HG02588 (cell line): ENCODE results near the gene OBP2B.
"Not testable (repeated sequence)": the region's sequence is repeated elsewhere in the genome, so short reads cannot be mapped to it uniquely, and the experiment has no call there.

Source experiments
- ATAC-seq: cut with Tn5 transposase; IDR thresholded peaks from one replicate; pipeline ENCODE4 v1.9.1; 2021; ENCODE audit warnings: mild to moderate bottlenecking, moderate library complexity; ENCODE audit not compliant: unreplicated experiment

OBP2B gene

GRCh38 chr9:133169687-133170086 is 39.4 kb downstream of the OBP2B start:
- not testable (repeated sequence) for ATAC-seq

DNA sequence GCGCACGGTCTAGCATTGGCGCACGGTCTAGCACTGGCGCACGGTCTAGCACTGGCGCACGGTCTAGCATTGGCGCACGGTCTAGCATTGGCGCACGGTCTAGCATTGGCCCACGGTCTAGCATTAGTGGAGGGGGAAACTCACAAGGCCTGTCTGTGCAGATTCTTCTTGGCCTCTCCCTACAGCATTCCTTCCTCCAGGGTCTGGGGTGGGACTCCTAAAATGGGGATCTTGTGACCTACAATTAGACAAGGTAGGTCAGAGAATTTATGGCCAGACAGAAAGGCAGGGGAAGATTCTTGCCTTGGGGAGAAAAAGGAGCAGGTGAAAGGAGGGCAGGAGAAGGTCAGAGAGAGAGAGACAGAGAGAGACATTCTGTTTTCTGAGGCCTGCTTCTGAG is 39.9 kb downstream of the OBP2B start:
- no peak for ATAC-seq

DNA sequence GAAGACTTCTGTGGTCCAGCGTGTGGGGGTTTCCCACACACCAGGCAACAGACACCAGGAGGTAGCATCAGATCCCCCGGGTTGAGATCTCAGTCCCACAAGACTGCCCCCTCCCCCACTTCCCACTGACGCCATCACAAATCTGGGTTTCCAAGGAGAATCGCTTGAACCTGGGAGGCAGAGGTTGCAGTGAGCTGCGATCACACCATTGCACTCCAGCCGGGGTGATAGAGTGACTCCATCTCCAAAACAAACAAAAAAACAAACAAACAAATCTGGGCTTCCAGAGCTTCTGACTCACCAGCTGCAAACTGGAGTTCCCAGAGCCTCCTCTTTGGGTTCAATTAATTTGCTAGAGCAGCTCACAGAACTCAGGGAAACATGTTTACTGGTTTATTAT is 40.6 kb downstream of the OBP2B start:
- ATAC-seq: no peak

DNA sequence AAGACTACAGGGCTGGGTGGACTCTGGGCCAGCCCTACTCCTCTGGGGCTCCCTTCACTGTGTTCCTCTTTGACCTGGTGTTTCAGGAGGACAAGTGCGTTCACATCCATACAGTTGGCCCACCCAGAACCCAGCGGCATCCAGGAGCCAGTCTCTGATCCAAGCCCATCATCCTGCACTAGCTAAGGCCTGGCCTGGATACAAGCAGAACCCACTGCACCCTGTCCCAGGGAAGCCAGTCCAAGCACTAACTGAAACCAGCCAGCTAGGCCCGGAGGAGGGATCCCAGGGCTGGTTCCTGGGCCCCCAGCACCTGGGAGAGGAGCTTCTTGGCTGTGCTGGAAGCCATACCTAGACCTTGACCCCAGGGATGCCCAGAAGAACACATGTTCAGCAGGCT is 41.3 kb downstream of the OBP2B start:
- no peak for ATAC-seq

- no peak for ATAC-seq
Measured at GRCh38 chr9:133167096-133167730, 41.8 kb downstream of the OBP2B start.

GRCh38 chr9:133166392-133166791 is 42.7 kb downstream of the OBP2B start:
- no peak for ATAC-seq

DNA sequence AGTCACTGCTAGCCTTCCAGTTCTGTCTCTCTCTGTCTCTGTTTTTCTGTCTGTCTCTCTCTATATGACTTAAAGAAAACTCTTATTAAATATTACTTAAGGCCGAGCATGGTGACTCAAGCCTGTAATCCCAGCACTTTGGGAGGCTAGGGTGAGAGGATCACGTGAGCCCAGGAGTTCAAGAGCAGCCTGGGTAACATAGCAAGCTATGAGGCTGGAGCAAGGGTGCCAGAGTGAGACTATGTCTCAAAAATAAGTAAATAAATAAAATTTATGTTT is 43.7 kb downstream of the OBP2B start:
- no peak for ATAC-seq

GRCh38 chr9:133164191-133164590 is 44.9 kb downstream of the OBP2B start:
- ATAC-seq: no peak

DNA sequence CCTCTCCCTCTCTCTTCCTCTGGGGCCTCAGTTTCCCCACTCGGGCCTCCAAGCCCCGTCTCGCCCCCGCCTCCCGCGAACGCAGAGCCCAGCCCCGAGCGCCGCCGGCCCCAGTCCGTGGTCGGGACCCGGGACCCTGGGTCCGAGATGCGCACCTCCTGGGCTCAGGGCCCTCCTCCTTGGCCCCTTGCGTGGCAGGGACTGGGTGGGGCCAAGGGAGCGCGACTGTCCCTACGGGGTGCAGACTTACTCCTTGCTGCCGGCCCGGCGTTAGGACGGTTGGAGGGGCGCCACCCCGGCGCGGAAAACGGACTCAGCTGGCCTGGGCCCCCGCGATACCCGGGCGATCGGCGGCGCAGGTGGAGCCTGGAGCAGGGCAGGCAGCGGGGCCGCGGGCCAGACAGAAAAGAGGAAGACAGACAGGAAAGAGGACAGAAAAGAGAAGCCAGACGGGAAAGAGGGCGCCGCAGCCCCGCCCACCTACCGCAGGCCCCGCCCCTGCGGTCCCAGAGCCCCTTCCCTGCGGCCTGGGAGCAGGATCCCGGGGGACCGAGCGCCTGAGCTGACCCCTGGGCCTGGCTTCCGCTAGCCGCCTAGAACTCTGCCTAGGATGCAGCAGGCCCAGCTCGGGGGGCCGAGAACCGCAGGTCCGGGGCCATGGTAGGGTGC is 45.4 kb downstream of the OBP2B start, which contains the start of gene GBGT1:
TSS of gene GBGT1 (minus strand) at position 411 of the 669 bp plus-strand sequence. CDS start 1,502 bp downstream, outside the sequence.
- no peak for ATAC-seq

DNA sequence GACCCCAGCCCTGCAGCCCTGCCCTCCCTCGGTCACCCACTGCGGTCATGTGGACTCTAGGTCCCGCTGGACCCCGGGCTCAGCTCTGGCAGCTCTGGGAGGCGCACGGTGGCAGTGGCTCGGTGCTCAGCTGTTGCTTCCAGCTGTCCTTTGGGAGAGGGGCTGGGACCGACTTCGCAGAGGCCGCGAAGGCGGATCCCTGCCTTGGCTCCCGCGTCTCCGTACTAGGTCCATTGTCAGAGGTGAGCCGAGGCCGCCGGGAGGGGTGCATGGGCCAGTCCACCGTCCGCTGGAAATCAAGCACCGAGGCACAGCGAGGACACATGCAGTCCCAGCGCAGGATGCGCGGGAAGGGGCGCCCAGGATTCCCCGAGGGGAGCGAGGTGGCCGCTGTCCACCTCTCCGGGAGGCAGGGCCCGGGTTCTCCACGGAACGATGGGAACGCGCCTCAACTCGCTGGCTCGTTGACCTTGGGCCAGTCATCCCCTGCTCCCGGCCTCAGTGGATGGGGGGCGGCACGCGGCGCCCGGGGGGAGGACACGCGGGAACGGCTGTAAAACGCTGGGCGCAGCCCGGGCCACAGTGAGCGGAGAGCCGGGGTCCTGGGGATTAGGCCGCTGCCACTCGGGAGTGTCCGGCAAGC is 46.1 kb downstream of the OBP2B start:
- ATAC-seq: no peak

DNA sequence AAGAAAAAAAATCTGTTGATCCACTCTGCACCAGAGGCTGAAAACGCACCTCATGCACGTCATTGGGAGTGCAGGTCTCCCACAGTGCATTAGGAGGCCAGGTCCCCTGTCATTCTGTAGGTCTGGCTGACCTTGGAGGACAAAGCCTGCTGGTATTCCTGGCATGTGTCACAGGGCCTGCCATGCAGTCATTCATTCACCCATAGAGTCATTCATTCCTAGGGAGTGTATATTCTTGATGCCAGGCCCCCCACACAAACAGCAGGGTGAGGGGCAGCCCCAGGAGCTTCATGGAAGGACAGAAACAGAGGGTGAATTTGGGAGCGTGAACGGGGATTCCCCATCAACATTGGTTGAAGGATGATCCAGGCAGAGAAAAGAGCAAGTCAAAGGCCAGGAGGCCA is 47.5 kb downstream of the OBP2B start:
- no peak for ATAC-seq

DNA sequence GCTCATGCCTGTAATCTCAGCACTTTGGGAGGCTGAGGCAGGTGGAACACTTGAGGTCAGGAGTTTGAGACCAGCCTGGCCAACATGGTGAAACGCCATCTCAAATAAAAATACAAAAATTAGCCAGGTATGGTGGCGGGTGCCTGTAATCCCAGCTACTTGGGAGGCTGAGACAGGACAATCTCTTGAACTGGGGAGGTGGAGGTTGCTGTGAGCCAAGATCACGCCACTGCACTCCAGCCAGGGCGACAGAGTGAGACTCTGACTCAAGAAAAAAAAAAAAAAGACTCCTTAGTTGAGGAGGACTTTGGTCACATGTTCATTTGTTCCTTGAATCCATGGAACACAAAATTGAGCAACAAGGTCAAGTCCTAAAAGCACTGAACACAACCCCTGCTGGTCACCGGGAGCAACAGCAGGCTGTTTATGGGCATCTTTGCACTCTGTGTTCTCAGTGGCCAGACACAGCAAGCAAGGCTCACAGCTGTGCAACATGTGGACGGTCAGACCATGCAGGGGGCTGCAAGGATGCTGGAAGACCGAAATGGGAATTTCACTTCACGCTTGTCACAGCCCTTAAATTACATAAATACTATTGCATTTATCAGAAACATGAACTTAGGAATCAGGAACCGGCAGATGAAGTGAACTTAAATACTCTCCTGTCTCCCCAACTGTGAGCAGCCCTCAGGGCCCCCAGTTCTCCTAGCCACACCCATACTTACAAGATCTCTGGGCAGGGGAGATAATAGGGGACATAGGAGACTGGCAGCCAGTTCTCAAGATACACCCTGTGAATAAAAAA is 48.1 kb downstream of the OBP2B start:
- ATAC-seq: no peak

DNA sequence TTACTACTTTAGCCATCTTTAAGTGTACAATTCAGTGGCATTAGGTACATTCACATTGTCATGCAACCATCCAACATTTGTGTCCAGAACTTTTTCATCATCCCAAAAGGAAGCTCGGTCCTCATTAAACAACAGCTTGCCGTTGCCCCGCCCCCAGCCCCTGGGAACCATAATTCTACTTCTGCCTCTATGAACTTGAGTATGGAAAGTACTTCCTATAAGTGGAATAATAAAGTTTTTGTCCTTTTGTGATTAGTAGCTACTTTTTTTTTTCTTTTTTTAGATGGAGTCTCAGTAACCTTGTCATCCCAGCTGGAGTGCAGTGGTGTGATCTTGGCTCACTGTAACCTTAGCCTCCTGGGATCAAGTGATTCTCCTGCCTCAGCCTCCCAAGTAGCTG is 50.4 kb downstream of the OBP2B start:
- no peak for ATAC-seq
